ENCODE data around the gene PRKCH. TPM values are rescaled to one million over a fixed set of nuclear protein-coding genes. Genes with fewer than 3 reads are reported as not detected.
"Not testable (repeated sequence)": the region's sequence is repeated elsewhere in the genome, so short reads cannot be mapped to it uniquely, and the experiment has no call there.

PRKCH gene
- total RNA-seq, 1 experiment from 2014 or later: 18.3 TPM

- TF ChIP-seq CTCF (IDR thresholded peaks at IDR 0.05; ENCODE audit: insufficient read depth in 1 of 2, low read depth in 1 of 2, low read length in 1 of 2, severe bottlenecking in 1 of 2, unreplicated experiment in 1 of 2): no peak
- H3K4me3 ChIP-seq (ENCODE audit: low read depth, low read length): no peak overlapping the region
- intact Hi-C loops (cut with micrococcal nuclease; ENCODE audit: unreplicated experiment): no loop called here
- no peaks in the 10 kb centered on the region for H3K9me3 ChIP-seq
- no peak for DNase-seq
- Mint-ChIP-seq H3K4me3 (ENCODE audit: unreplicated experiment) (no peak overlapping the region), H3K27me3 (ENCODE audit: insufficient read depth, unreplicated experiment) (no peaks in the 10 kb centered on the region), H3K36me3 (ENCODE audit: insufficient read depth, unreplicated experiment) (no peaks in the 10 kb centered on the region), H3K9me3 (ENCODE audit: unreplicated experiment) (no peaks in the 10 kb centered on the region), H3K4me1 (ENCODE audit: low read depth, unreplicated experiment) (no peaks in the 10 kb centered on the region), H3K27ac (ENCODE audit: unreplicated experiment) (no peak overlapping the region)
- no peaks in the 10 kb centered on the region for H3K36me3 ChIP-seq (ENCODE audit: control insufficient read depth, insufficient read depth, low read length)
- CTCF ChIA-PET: no interaction called here
- POLR2A ChIA-PET: no interaction called here
- no peaks in the 10 kb centered on the region for H3K4me1 ChIP-seq
- H3K27me3 ChIP-seq (replicated peaks; ENCODE audit: control insufficient read depth, insufficient read depth, low read length): no peaks in the 10 kb centered on the region; the same call in 1 of the 2 replicates
- BruUV-seq (replicated peaks): no TSS peak
Measured at GRCh38 chr14:61408498-61408897, 87.1 kb downstream of the PRKCH start.

- Histone ChIP-seq H3K4me3 (ENCODE audit: low read depth, low read length) (no peak overlapping the region), H3K27me3 (replicated peaks; ENCODE audit: control insufficient read depth, insufficient read depth, low read length) (no peaks in the 10 kb centered on the region; the same call in 1 of the 2 replicates), H3K9me3 (no peaks in the 10 kb centered on the region), H3K36me3 (ENCODE audit: control insufficient read depth, insufficient read depth, low read length) (no peaks in the 10 kb centered on the region), H3K4me1 (no peaks in the 10 kb centered on the region)
- intact Hi-C loops (cut with micrococcal nuclease; ENCODE audit: unreplicated experiment): no loop called here
- H3K27me3 Mint-ChIP-seq (ENCODE audit: insufficient read depth, unreplicated experiment): no peaks in the 10 kb centered on the region
- no peaks in the 10 kb centered on the region for H3K36me3 Mint-ChIP-seq (ENCODE audit: insufficient read depth, unreplicated experiment)
- TF ChIP-seq CTCF (IDR thresholded peaks at IDR 0.05; ENCODE audit: insufficient read depth in 1 of 2, low read depth in 1 of 2, low read length in 1 of 2, severe bottlenecking in 1 of 2, unreplicated experiment in 1 of 2): no peak
- H3K4me3 Mint-ChIP-seq (ENCODE audit: unreplicated experiment): no peak overlapping the region
- H3K4me1 Mint-ChIP-seq (ENCODE audit: low read depth, unreplicated experiment): no peaks in the 10 kb centered on the region
- no peaks in the 10 kb centered on the region for H3K9me3 Mint-ChIP-seq (ENCODE audit: unreplicated experiment)
- H3K27ac Mint-ChIP-seq (ENCODE audit: unreplicated experiment): no peak overlapping the region
- no peak for DNase-seq
- CTCF ChIA-PET: no interaction called here
- POLR2A ChIA-PET: no interaction called here
- no TSS peak for BruUV-seq (replicated peaks)
Measured at GRCh38 chr14:61409782-61410181, 88.4 kb downstream of the PRKCH start.

- H3K27me3 ChIP-seq (replicated peaks; ENCODE audit: control insufficient read depth, insufficient read depth, low read length); H3K9me3 Mint-ChIP-seq (ENCODE audit: unreplicated experiment); H3K36me3 Mint-ChIP-seq (ENCODE audit: insufficient read depth, unreplicated experiment); POLR2A ChIA-PET; H3K4me1 ChIP-seq; H3K36me3 ChIP-seq (ENCODE audit: control insufficient read depth, insufficient read depth, low read length); CTCF ChIA-PET; H3K4me3 ChIP-seq (ENCODE audit: low read depth, low read length); DNase-seq; H3K9me3 ChIP-seq; intact Hi-C loops (cut with micrococcal nuclease; ENCODE audit: unreplicated experiment); H3K27me3 Mint-ChIP-seq (ENCODE audit: insufficient read depth, unreplicated experiment); H3K27ac Mint-ChIP-seq (ENCODE audit: unreplicated experiment); BruUV-seq (replicated peaks); H3K4me1 Mint-ChIP-seq (ENCODE audit: low read depth, unreplicated experiment); H3K4me3 Mint-ChIP-seq (ENCODE audit: unreplicated experiment): not testable (repeated sequence)
Measured at GRCh38 chr14:61415934-61416333, 94.6 kb downstream of the PRKCH start.

- H3K27me3 Mint-ChIP-seq (ENCODE audit: insufficient read depth, unreplicated experiment): no peaks in the 10 kb centered on the region
- intact Hi-C loops (cut with micrococcal nuclease; ENCODE audit: unreplicated experiment): no loop called here
- no peak overlapping the region for H3K4me3 Mint-ChIP-seq (ENCODE audit: unreplicated experiment)
- Histone ChIP-seq H3K4me3 (ENCODE audit: low read depth, low read length) (no peak overlapping the region), H3K9me3 (no peaks in the 10 kb centered on the region), H3K4me1 (no peaks in the 10 kb centered on the region; the same call in 1 of the 2 replicates), H3K27me3 (replicated peaks; ENCODE audit: control insufficient read depth, insufficient read depth, low read length) (no peaks in the 10 kb centered on the region), H3K36me3 (ENCODE audit: control insufficient read depth, insufficient read depth, low read length) (no peaks in the 10 kb centered on the region)
- H3K9me3 Mint-ChIP-seq (ENCODE audit: unreplicated experiment): no peaks in the 10 kb centered on the region
- ChIA-PET POLR2A (no interaction called here), CTCF (no interaction called here)
- H3K4me1 Mint-ChIP-seq (ENCODE audit: low read depth, unreplicated experiment): peaks cover 9% of the 10 kb centered on the region
- TF ChIP-seq CTCF (IDR thresholded peaks at IDR 0.05; ENCODE audit: insufficient read depth in 1 of 2, low read depth in 1 of 2, low read length in 1 of 2, severe bottlenecking in 1 of 2, unreplicated experiment in 1 of 2): no peak
- no peak for DNase-seq
- BruUV-seq (replicated peaks): no TSS peak
- no peak overlapping the region for H3K27ac Mint-ChIP-seq (ENCODE audit: unreplicated experiment)
- no peaks in the 10 kb centered on the region for H3K36me3 Mint-ChIP-seq (ENCODE audit: insufficient read depth, unreplicated experiment)
Measured at GRCh38 chr14:61416591-61416990, 95.2 kb downstream of the PRKCH start.
